BJ (cell line): ENCODE data around the gene SORCS2. TPM values are rescaled to one million over a fixed set of nuclear protein-coding genes. Genes with fewer than 3 reads are reported as not detected.
"Not testable (repeated sequence)": the region's sequence is repeated elsewhere in the genome, so short reads cannot be mapped to it uniquely, and the experiment has no call there.

Source experiments
- CTCF ChIA-PET: fragments of 350-600 bp; formaldehyde crosslinking; extraction: SDS; loops from one replicate; lab custom pipeline; 2021; ENCODE audit warnings: antibody characterized with exemption, inconsistent platforms; lab: Yijun Ruan, JAX
- POLR2A ChIA-PET: fragments of 300-600 bp; sonication (Branson Sonifier 250); formaldehyde crosslinking; extraction: SDS; loops from one replicate; lab custom pipeline; 2021; ENCODE audit warnings: antibody characterized with exemption; lab: Charles Lee
- DNase-seq: peaks from one replicate; pipeline ENCODE4 v3.0.0-alpha.2; 2011; ENCODE audit warnings: low read depth
- H3K27me3 ChIP-seq: 2 replicates; pipeline ENCODE4 v1.6.0; 2011; ENCODE audit warnings: low read length; ENCODE audit not compliant: control insufficient read depth, insufficient read depth
- H3K36me3 ChIP-seq: 2 replicates; pipeline ENCODE4 v1.5.1; 2011; ENCODE audit warnings: low read length; ENCODE audit not compliant: control insufficient read depth, insufficient read depth
- H3K4me3 ChIP-seq: 2 replicates; pipeline ENCODE4 v1.5.1; 2011; ENCODE audit warnings: low read depth, mild to moderate bottlenecking, control low read depth, low read length
- CTCF ChIP-seq: IDR thresholded peaks from 2 replicates; pipeline ENCODE4 v1.5.1; 2011; ENCODE audit warnings: low read depth, mild to moderate bottlenecking, control low read depth, inconsistent platforms, low read length, moderate library complexity; ENCODE audit not compliant: insufficient read depth
- polyA plus RNA-seq: library from polyadenylated mRNA; depleted of rRNA; stranded (reverse); fragments of >200 nt; gene quantifications from 2 replicates; pipeline ENCODE4 v1.2.3, GENCODE V29; 2011

Gene SORCS2
- polyA plus RNA-seq, 1 experiment = 0.63 TPM

- no peak for DNase-seq
- Histone ChIP-seq H3K4me3 (no peak overlapping the region), H3K36me3 (no peaks in the 10 kb centered on the region), H3K27me3 (no peaks in the 10 kb centered on the region; the same call in 1 of the 2 replicates)
- no peak for TF ChIP-seq CTCF
- CTCF ChIA-PET = no interaction called here
- POLR2A ChIA-PET = no interaction called here
Observed at GRCh38 chr4:7448036-7448435, 255.7 kb downstream of the SORCS2 start.

DNA sequence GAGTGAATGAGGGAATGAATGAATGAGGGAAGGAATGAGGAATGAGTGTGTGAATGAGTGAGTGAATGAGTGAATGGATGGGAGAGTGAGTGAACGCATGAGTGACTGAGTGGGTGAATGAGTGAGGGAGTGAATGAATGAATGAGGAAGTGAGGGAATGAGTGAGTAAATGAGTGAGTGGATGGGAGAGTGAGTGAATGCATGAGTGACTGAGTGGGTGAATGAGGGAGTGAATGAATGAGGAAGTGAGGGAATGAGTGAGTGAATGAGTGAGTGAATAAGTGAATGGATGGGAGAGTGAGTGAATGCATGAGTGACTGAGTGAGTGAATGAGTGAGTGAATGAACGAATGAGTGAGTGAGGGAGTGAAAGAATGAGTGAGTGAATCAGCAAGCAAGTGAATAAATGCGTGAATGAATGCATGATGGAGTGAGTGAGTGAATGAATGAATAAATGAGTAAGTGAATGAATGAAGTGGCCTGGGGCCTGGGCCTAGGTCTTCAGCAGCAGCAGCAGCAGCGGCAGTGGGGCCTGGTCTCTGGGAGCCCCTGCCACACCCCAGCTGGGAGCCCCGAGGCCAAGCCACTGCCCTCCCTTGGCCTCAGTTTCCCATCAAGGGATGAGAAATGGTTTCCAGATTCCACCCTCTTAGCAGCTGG is 258.6 kb downstream of the SORCS2 start:
- POLR2A ChIA-PET = no interaction called here

GRCh38 chr4:7451434-7451789 is 259.1 kb downstream of the SORCS2 start:
- ChIA-PET POLR2A (no interaction called here), CTCF (interaction anchor here (0.6 kb wide), 1 partner anchor 21 kb away, joined by 3 read pairs; no protein-coding TSS in a partner anchor)
- Histone ChIP-seq H3K27me3 (no peaks in the 10 kb centered on the region; the same call in 1 of the 2 replicates), H3K36me3 (no peaks in the 10 kb centered on the region), H3K4me3 (no peak overlapping the region)
- DNase-seq = no peak
- TF ChIP-seq CTCF = no peak

More for the DNA sequence above, 258.6 kb downstream of the SORCS2 start:
- TF ChIP-seq CTCF = no peak
- H3K27me3 ChIP-seq = no peaks in the 10 kb centered on the region; the same call in 1 of the 2 replicates
- H3K36me3 ChIP-seq = no peaks in the 10 kb centered on the region
- CTCF ChIA-PET = no interaction called here
- H3K4me3 ChIP-seq = no peak overlapping the region
- DNase-seq = no peak

GRCh38 chr4:7451800-7452199 is 259.5 kb downstream of the SORCS2 start:
- ChIA-PET POLR2A (no interaction called here), CTCF (interaction anchor here (0.6 kb wide), 1 partner anchor 21 kb away, joined by 3 read pairs; no protein-coding TSS in a partner anchor)
- no peak overlapping the region for H3K4me3 ChIP-seq
- no peaks in the 10 kb centered on the region for H3K36me3 ChIP-seq
- no peak for TF ChIP-seq CTCF
- DNase-seq = no peak
- H3K27me3 ChIP-seq = no peaks in the 10 kb centered on the region

DNA sequence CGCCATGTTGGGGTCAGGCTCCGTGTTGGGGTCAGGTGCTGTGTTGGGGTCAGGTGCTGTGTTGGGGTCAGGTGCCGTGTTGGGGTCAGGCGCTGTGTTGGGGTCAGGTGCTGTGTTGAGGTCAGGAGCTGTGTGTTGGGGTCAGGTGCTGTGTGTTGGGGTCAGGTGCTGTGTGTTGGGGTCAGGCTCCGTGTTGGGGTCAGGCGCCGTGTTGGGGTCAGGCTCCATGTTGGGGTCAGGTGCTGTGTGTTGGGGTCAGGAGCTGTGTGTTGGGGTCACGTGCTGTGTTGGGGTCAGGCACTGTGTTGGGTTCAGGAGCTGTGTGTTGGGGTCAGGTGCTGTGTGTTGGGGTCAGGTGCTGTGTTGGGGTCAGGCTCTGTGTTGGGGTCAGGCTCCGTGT is 260.5 kb downstream of the SORCS2 start:
- DNase-seq, H3K4me3 ChIP-seq, POLR2A ChIA-PET, H3K36me3 ChIP-seq, H3K27me3 ChIP-seq: not testable (repeated sequence)
- CTCF ChIA-PET = interaction anchor here (0.6 kb wide), 1 partner anchor 64 kb away, joined by 4 read pairs; no protein-coding TSS in a partner anchor
